Stimulated activated CD4-positive, alpha-beta T cell treated with anti-CD3 and anti-CD28 coated beads, TNF-alpha, amount 100 ng/mL, for 4 hours (primary cell): ENCODE measurements around the gene KRTAP4-4.
"Not testable (repeated sequence)": the region's sequence is repeated elsewhere in the genome, so short reads cannot be mapped to it uniquely, and the experiment has no call there.

Experiments used
- DNase-seq, 3 experiments: peaks; one replicate each; pipeline ENCODE4 v3.0.0-alpha.2; 2020; ENCODE audit warnings: low read depth in 3 of 3

The KRTAP4-4 gene

GRCh38 chr17:41160648-41161047, at the start of gene KRTAP4-4:
Gene KRTAP4-4 (minus strand): TSS chr17:41160748. CDS start chr17:41160691, 57 bp downstream.
- DNase-seq = no peak

DNA sequence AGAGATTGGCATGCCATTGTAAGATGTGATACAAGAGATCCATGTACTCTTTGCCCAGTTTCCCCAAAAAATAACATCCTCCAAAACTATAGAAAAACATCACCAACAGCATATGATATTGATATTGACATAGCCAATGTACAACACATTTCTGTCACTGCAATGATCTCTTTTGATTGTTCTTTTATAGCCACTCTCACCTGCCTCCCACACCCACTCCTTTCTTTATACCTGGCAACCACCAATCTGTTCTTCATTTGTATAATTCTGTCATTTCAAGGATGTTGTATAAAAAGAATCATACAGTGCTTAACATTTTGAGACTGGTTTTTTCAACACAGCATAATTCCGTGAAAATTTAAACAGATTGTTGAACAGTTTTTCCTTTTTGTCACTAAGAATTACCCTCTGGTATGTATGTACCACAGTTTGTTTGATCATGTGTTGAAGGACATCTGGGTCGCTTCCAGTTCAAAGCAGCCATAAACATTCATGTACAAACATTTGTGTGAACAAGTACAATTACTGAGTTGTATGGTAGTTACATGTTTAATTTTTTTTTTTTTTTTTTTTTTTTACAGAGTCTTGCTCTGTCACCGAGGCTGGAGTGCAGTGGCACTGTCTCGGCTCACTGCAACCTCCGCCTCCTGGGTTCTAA, 39.0 kb upstream of the KRTAP4-4 start:
- no peak for DNase-seq

DNA sequence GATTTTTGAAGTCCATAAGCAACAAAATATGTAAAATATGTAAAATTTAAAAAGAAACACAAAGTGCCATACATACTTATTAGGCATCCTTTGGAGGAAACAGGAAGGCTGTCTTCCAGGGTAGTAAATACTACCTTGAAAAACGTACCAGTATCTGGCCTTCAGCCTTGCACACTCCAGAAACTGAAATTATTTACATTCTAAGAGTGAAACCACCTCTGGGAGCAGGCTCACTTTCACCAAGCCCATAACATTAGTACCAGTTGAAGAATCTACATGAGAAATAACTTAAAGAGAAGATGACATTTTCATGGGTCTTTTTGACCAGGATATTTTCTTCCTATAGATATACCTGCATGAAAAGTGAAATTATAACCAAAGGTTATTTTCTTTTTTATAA, 35.5 kb upstream of the KRTAP4-4 start:
- no peak for DNase-seq

DNA sequence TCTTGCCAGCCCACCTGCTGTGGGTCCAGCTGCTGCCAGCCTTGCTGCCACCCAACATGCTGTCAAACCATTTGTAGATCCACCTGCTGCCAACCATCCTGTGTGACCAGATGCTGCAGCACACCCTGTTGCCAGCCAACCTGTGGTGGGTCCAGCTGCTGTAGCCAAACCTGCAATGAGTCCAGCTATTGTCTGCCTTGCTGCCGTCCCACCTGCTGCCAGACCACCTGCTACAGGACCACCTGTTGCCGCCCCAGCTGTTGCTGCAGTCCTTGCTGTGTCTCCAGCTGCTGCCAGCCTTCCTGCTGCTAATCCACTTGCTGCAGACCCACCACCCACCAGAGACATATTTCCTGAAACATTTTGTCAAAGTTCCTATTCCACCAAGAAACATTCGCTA, 29.8 kb upstream of the KRTAP4-4 start:
- DNase-seq = no peak

- DNase-seq = not testable (repeated sequence)
Measured at GRCh38 chr17:41189837-41190318, 29.3 kb upstream of the KRTAP4-4 start, which contains the start of gene KRTAP9-1. Gene KRTAP9-1 (plus strand): TSS chr17:41189887. CDS start chr17:41189887, 0 bp downstream.

GRCh38 chr17:41186872-41187271, 26.3 kb upstream of the KRTAP4-4 start:
- DNase-seq = no peak

DNA sequence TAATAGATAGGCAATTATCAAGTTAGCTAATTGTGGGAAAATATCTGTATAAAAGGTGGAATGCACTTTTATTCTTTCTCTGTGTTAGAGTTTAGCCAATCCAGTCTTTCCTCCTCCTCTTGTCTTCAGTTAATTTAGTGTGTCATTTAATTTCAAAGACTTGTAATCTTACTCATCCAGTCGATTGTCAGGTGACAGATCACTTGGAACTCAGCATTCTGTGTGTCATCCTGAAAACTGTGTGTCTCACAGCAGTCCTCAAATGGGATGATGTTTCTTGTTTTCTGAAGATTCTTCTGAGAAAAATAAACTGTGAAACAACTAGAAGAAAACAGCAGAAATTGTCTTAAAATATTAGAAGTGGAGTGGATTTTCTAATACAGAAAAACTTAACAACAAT, 24.5 kb upstream of the KRTAP4-4 start:
- DNase-seq = no peak

- no peak for DNase-seq
Measured at GRCh38 chr17:41184480-41184961, 24.0 kb upstream of the KRTAP4-4 start, which contains the start of gene KRTAP4-1. Gene KRTAP4-1 (minus strand): TSS chr17:41184911. CDS start chr17:41184854, 57 bp downstream.

DNA sequence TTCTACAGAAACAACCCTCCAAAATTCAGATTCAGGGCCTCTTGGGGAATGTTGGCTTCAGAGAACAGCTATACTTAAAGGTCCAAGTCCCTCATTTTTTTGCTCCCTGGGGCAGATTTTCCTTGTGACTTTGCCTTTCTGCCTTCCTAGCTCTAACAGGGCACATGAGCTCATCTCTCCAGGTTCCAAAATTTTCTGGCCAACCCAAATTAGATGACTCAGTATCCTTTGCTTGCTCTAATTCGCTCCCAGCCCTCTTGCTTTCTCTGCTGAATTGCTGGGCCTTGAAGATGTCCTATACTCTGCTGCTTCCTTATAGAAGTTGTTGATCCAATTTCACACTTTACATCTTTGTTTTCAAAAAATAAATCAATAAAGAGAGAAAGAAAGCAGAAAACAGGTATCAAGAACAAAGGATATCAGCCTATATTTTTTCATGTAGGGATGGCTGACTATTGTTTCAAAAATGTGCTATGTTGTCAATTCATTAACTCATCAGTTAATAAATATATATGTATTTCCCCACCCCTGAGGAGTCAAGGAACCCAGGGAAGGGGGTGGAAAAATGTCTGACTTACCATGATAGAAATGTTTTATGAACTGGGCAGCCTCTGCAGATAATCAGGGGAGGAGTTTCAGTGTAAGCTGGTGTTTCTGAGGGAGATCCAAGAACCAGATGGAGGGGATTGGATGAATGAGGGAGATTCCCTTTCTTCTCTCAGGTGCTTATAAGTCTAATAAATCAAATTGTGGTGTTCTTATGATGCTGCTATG, 18.5 kb upstream of the KRTAP4-4 start:
- DNase-seq = no peak

GRCh38 chr17:41178341-41178740, 17.8 kb upstream of the KRTAP4-4 start:
- no peak for DNase-seq

GRCh38 chr17:41177727-41178271, 17.3 kb upstream of the KRTAP4-4 start, which contains the start of gene KRTAP4-2:
Gene KRTAP4-2 (minus strand): TSS chr17:41178221. CDS start chr17:41178164, 57 bp downstream.
- DNase-seq = no peak

GRCh38 chr17:41176744-41177387, 16.3 kb upstream of the KRTAP4-4 start:
- DNase-seq = no peak

GRCh38 chr17:41171886-41172285, 11.3 kb upstream of the KRTAP4-4 start:
- no peak for DNase-seq

DNA sequence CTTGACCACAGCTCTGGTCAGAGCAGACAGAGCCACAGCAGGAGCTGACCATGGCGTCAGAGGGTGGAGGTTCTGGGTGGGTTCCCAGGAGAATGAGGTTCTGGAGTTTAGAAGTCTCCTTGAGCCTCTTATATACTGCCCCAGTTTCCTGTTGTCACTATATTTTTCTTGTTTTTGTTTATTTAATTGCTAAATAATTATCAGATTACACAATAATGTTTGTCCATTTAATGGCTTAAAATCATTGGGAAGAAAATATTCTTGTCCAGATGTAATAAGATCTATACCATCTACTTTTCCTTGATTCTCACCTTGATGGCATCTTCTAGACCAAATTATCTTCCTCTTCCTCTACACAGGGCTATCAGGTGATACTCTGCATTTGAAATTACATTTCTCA, 7.6 kb upstream of the KRTAP4-4 start, which contains the start of gene KRTAP4-3:
Gene KRTAP4-3, minus strand, starts transcription at position 101 of the 400 bp plus-strand sequence. Its CDS starts 49 bp downstream, at position 52.
- no peak for DNase-seq

DNA sequence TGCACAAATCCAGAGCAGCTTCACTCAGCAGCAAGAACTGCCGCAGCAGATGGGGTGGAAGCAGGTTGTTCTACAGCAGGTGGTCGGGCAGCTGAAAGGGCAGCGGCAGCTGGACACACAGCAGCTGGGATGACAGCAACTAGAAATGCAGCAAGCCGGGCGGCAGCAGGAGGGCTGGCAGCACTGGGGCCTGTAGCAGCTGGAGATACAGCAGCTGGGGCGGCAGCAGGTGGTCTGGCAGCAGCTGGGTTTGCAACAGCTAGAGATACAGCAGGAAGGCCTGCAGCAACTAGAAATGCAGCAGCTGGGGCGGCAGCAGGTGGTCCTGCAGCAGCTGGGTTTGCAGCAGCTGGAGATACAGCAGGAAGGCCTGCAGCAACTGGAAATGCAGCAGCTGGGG, 7.0 kb upstream of the KRTAP4-4 start:
- DNase-seq = no peak

DNA sequence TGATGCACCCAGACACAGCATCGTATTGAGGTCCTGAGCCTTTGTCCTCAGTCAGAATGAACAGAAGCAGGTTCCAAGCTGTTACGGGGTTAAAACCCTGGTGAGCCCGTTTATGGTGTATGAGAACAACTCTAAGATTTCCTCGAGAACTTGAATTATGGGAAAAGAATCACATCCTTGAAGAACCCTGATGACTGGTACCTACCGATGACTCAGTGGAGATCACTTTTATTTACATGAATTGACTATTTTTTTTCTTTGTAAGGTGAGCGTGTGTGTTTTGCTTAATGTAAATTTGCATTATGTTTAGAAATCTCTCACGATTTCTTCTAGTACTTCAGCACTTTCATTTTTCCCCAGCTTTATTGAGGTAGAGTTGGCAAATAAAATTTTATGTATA, 3.3 kb upstream of the KRTAP4-4 start:
- DNase-seq = no peak

- DNase-seq = not testable (repeated sequence)
Measured at GRCh38 chr17:41160190-41160589, 358 bp downstream of the KRTAP4-4 start.

DNA sequence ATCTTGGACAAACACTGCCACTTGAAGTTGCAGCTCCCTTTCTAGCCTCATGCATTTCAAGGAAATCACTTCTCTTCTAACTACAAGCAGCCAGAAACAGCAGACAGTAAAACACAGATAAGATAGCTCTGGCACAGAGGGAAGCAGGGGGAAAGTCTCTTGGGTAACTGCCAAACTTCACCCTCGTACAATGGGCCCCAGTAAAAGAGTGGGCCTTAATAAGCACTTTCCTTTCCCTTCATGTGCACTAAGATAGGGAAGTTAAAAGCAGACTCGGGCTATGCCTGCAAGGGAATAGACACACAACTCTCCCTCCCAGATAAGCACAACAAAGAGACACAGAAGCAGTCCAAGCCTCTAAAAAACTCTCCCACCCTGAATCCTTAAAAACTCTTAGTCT, 6.7 kb downstream of the KRTAP4-4 start:
- no peak for DNase-seq

DNA sequence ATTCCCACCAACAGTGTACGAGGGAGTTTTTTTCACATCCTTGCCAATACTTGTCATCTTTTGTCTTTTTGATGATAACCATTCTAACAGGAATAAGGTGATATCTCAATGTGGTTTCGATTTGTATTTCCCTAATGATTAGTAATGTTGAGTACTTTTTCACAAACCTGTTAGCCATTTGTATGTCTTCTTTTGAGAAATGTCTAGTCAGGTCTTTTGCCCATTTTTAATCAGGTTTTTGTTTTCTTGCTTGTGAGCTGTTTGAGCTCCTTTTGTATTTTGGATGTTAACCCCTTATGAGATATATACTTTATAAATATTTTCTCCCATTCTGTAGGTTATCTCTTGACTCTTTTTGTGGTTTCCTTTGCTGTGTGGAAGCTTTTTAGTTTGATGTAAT, 9.0 kb downstream of the KRTAP4-4 start:
- DNase-seq = no peak

DNA sequence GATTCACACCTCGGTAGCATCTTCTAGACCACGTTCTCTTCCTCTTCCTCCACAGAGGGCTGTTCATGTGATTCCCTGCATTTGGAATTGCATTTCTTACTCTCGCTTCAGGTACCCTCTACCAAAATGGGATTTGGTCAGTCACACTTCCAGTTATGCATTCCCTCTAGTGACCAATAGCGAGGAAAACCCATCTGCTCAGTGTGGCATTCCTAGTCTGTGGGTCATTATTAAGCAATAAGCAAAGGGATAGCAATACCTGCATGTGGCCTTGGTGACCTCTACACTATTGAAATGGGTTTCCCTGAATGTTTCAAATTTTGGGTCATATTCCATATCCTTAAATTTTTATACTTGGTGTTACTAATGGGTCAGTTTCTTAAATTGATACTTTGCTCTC, 10.5 kb downstream of the KRTAP4-4 start:
- DNase-seq = no peak

GRCh38 chr17:41149652-41149985, 10.9 kb downstream of the KRTAP4-4 start, which contains the start of gene KRTAP4-5:
Gene KRTAP4-5 (minus strand): TSS chr17:41149825. CDS start chr17:41149767, 58 bp downstream.
- no peak for DNase-seq
